Erythroblast (primary cell): Measurements from ENCODE around the gene VASN.

Source experiments
- GATA1 ChIP-seq: IDR thresholded peaks from 2 replicates; pipeline ENCODE4 v1.6.1; 2011; ENCODE audit warnings: low read depth, mild to moderate bottlenecking, control low read depth, low read length, moderate library complexity
- POLR2A ChIP-seq: IDR thresholded peaks from 2 replicates; pipeline ENCODE4 v1.6.1; 2011; ENCODE audit warnings: mild to moderate bottlenecking, low read length

- TF ChIP-seq POLR2A (no peak), GATA1 (no peak)
Measured at GRCh38 chr16:4381072-4381934, 9.7 kb downstream of the VASN start.
